Measurements from ENCODE around the gene TSPAN8. TPM values are rescaled to one million over a fixed set of nuclear protein-coding genes. Genes with fewer than 3 reads are reported as not detected.

Gene TSPAN8
- total and polyA plus RNA-seq, 9 of the 15 experiments (the other 6 are each of a cell fraction or from before 2014, with no cell fraction given), result 0.11 to 0.55 (median 0.25) TPM; not detected in 2

- BruUV-seq (replicated peaks), result no TSS peak
These were observed 31.9 kb downstream of the TSPAN8 start for GRCh38 chr12:71125949-71126348.

More at GRCh38 chr12:71125949-71126348, 31.9 kb downstream of the TSPAN8 start:
- Histone ChIP-seq H3K9ac (ENCODE audit: insufficient read depth in 1 of 2, low read depth in 2 of 2, low read length in 2 of 2) (no peak overlapping the region), H4K20me1 (replicated peaks; ENCODE audit: control insufficient read depth, insufficient read depth, low read length) (no peaks in the 10 kb centered on the region), H3K4me1 (replicated peaks in 1 of 2; ENCODE audit: control insufficient read depth in 2 of 2, insufficient read depth in 2 of 2, low read length in 2 of 2) (peaks cover 0 to 4% of the 10 kb centered on the region in 2 experiments; a peak in 1 of 5 replicates), H2AFZ (ENCODE audit: low read depth, low read length) (peak overlapping the region; percentile 57; the same call in 1 of the 2 replicates), H3K27me3 (ENCODE audit: control insufficient read depth in 2 of 2, insufficient read depth in 2 of 2, low read length in 2 of 2) (no peaks in the 10 kb centered on the region), H3K79me2 (ENCODE audit: control insufficient read depth, insufficient read depth, low read length) (no peaks in the 10 kb centered on the region), H3K9me3 (replicated peaks; ENCODE audit: control insufficient read depth, insufficient read depth, low read depth, low read length) (no peaks in the 10 kb centered on the region), H3K36me3 (ENCODE audit: control insufficient read depth, insufficient read depth, low read length) (no peaks in the 10 kb centered on the region), H3K4me2 (ENCODE audit: insufficient read depth, low read length) (no peak overlapping the region), H3K4me3 (no peak overlapping the region), H3K27ac (ENCODE audit: extremely low read depth, low read depth, low read length) (peak overlapping the region; percentile 39; the same call in 1 of the 3 replicates), H3K9me1 (ENCODE audit: control insufficient read depth, insufficient read depth, low read length) (no peaks in the 10 kb centered on the region)
- DNase-seq (ENCODE audit: extremely low read depth in 1 of 4, low spot score in 3 of 4), result peak in 2 of 4 experiments; percentile 29 to 52
- intact Hi-C loops (cut with micrococcal nuclease), result no loop called here
- FAIRE-seq, result peak; percentile 79
- ChIA-PET POLR2A (no interaction called here), CTCF (ENCODE audit: low intra/inter-chr PET ratio) (no interaction called here)
- TF ChIP-seq STAT5A (IDR thresholded peaks at IDR 0.05; ENCODE audit: borderline replicate concordance, low read length), result 0 out of 2 replicates have a peak, but pooled peaks have one; percentile 16
- TF ChIP-seq MEIS2 (IDR thresholded peaks at IDR 0.05; ENCODE audit: partially characterized antibody), result peak; percentile 46
- TF ChIP-seq C11orf30 (IDR thresholded peaks at IDR 0.05; ENCODE audit: low read depth), result peak; percentile 99
- peak; percentile 96 for TF ChIP-seq MAFG (tag; conservative IDR thresholded peaks at IDR 0.05)
- no peak for TF ChIP-seq PTBP1 (IDR thresholded peaks at IDR 0.05; ENCODE audit: low read depth, low read length)
- TF ChIP-seq, protein P1, sequence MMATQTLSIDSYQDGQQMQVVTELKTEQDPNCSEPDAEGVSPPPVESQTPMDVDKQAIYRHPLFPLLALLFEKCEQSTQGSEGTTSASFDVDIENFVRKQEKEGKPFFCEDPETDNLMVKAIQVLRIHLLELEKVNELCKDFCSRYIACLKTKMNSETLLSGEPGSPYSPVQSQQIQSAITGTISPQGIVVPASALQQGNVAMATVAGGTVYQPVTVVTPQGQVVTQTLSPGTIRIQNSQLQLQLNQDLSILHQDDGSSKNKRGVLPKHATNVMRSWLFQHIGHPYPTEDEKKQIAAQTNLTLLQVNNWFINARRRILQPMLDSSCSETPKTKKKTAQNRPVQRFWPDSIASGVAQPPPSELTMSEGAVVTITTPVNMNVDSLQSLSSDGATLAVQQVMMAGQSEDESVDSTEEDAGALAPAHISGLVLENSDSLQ (IDR thresholded peaks at IDR 0.05), result peak; percentile 91
- no peak for TF ChIP-seq ZNF197 (CRISPR knock-in tag; IDR thresholded peaks at IDR 0.05; ENCODE audit: low read depth)
- TF ChIP-seq DPF2 (IDR thresholded peaks at IDR 0.05), result 0 out of 2 replicates have a peak, but pooled peaks have one; percentile 21
- TF ChIP-seq, protein P2, sequence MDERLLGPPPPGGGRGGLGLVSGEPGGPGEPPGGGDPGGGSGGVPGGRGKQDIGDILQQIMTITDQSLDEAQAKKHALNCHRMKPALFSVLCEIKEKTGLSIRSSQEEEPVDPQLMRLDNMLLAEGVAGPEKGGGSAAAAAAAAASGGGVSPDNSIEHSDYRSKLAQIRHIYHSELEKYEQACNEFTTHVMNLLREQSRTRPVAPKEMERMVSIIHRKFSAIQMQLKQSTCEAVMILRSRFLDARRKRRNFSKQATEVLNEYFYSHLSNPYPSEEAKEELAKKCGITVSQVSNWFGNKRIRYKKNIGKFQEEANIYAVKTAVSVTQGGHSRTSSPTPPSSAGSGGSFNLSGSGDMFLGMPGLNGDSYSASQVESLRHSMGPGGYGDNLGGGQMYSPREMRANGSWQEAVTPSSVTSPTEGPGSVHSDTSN (CRISPR knock-in tag; IDR thresholded peaks at IDR 0.05; ENCODE audit: low read depth), result no peak
- TF ChIP-seq, protein P2 (tag; conservative IDR thresholded peaks at IDR 0.05; ENCODE audit: low read depth), result peak; percentile 60
- TF ChIP-seq ZNF316 (IDR thresholded peaks at IDR 0.05), result peak; percentile 100
- peak; percentile 57 for TF ChIP-seq NFE2 (IDR thresholded peaks at IDR 0.05; ENCODE audit: low read depth)
- TF ChIP-seq ATF7 (IDR thresholded peaks at IDR 0.05), result no peak
- peak; percentile 99 for TF ChIP-seq MAFF (IDR thresholded peaks at IDR 0.05; ENCODE audit: low read length)
- TF ChIP-seq BACH1 (tag; IDR thresholded peaks at IDR 0.05), result peak; percentile 95
- TF ChIP-seq MAFK (IDR thresholded peaks at IDR 0.05; ENCODE audit: low read length), result peak; percentile 99
- in situ Hi-C loops (cut with MboI), result no loop called here
- 0% methylated on average over 1 of the region's 1 CpG for WGBS (ENCODE audit: insufficient coverage, low coverage, missing lambda C conversion rate)
- ATAC-seq, result peak; percentile 80
